IMR-90 (cell line): Measurements from ENCODE around the gene RNF40. TPM values are rescaled to one million over a fixed set of nuclear protein-coding genes. Genes with fewer than 3 reads are reported as not detected.

Source experiments
- ATAC-seq: fragments of 200-7000 bp; cut with Tn5 transposase; 2 replicates; pipeline ENCODE4 v1.9.1; 2020; ENCODE audit warnings: low read depth, mild to moderate bottlenecking, moderate library complexity
- BruUV-seq: library from RNA; stranded (reverse); fragments of 400-500 nt; replicated peaks from 2 replicates; lab custom pipeline; 2021; lab: Mats Ljungman, UMichigan
- CTCF ChIA-PET: fragments of 300-600 bp; formaldehyde crosslinking; extraction: SDS; loops from one replicate; lab custom pipeline; 2021; ENCODE audit warnings: antibody characterized with exemption; lab: Yijun Ruan, JAX
- POLR2A ChIA-PET: fragments of 300-600 bp; sonication (Branson Sonifier 250); formaldehyde crosslinking; loops from one replicate; lab custom pipeline; 2022; ENCODE audit warnings: antibody characterized with exemption; ENCODE audit not compliant: unreplicated experiment; lab: Charles Lee
- DNase-seq: peaks from one replicate; pipeline ENCODE4 v3.0.0; 2013
- H2AFZ ChIP-seq: replicated peaks from 2 replicates; pipeline ENCODE3; 2013; ENCODE audit warnings: low read length, mild to moderate bottlenecking; ENCODE audit not compliant: poor library complexity
- H2AK5ac ChIP-seq: 2 replicates; pipeline ENCODE4 v1.6.1; 2013; ENCODE audit warnings: low read depth, low read length, inconsistent platforms
- H2AK9ac ChIP-seq: replicated peaks from 2 replicates; pipeline ENCODE3; 2013; ENCODE audit warnings: mild to moderate bottlenecking, low read depth, low read length, moderate library complexity; ENCODE audit not compliant: poor library complexity
- H2BK120ac ChIP-seq: 2 replicates; pipeline ENCODE4 v1.6.1; 2013; ENCODE audit warnings: low read depth, low read length, inconsistent platforms
- H2BK15ac ChIP-seq: 3 replicates; pipeline ENCODE4 v1.6.1; 2013; ENCODE audit warnings: low read depth, low read length, inconsistent platforms
- H2BK20ac ChIP-seq: 2 replicates; pipeline ENCODE4 v1.6.1; 2013; ENCODE audit warnings: low read depth, mild to moderate bottlenecking, inconsistent platforms, low read length, moderate library complexity
- H2BK5ac ChIP-seq: 2 replicates; pipeline ENCODE4 v1.6.1; 2013; ENCODE audit warnings: mild to moderate bottlenecking, low read depth, low read length, inconsistent platforms; ENCODE audit not compliant: poor library complexity, severe bottlenecking
- H3K14ac ChIP-seq: replicated peaks from 2 replicates; pipeline ENCODE4 v1.6.1; 2013; ENCODE audit warnings: low read depth, low read length, inconsistent platforms
- H3K18ac ChIP-seq: 2 replicates; pipeline ENCODE4 v1.6.1; 2013; ENCODE audit warnings: low read depth, low read length, control low read depth
- H3K23ac ChIP-seq: 2 replicates; pipeline ENCODE4 v1.6.1; 2013; ENCODE audit warnings: low read depth, low read length, inconsistent platforms
- H3K27ac ChIP-seq: 2 replicates; pipeline ENCODE4 v1.5.1; 2013; ENCODE audit warnings: mild to moderate bottlenecking, control low read depth, low read length; ENCODE audit not compliant: insufficient read depth
- H3K27me3 ChIP-seq: 2 replicates; pipeline ENCODE4 v1.6.1; 2013; ENCODE audit warnings: low read length; ENCODE audit not compliant: control insufficient read depth, insufficient read depth
- H3K36me3 ChIP-seq: 2 replicates; pipeline ENCODE4 v1.6.1; 2013; ENCODE audit warnings: low read length, mixed read lengths; ENCODE audit not compliant: control insufficient read depth, insufficient read depth
- H3K4ac ChIP-seq: 2 replicates; pipeline ENCODE4 v1.6.1; 2013; ENCODE audit warnings: low read depth, low read length, inconsistent platforms
- H3K4me1 ChIP-seq: 2 replicates; pipeline ENCODE4 v1.6.1; 2013; ENCODE audit warnings: low read length, mixed read lengths; ENCODE audit not compliant: control insufficient read depth, insufficient read depth
- H3K4me2 ChIP-seq: 2 replicates; pipeline ENCODE4 v1.6.1; 2013; ENCODE audit warnings: low read depth, mild to moderate bottlenecking, control low read depth, low read length, moderate library complexity
- H3K4me3 ChIP-seq: 2 replicates; pipeline ENCODE4 v1.5.1; 2013; ENCODE audit warnings: low read depth, mild to moderate bottlenecking, control low read depth, low read length, moderate library complexity; ENCODE audit not compliant: insufficient read depth
- H3K56ac ChIP-seq: 2 replicates; pipeline ENCODE4 v1.6.1; 2013; ENCODE audit warnings: low read length, inconsistent platforms; ENCODE audit not compliant: insufficient read depth; ENCODE audit errors: extremely low read depth
- H3K79me1 ChIP-seq, 2 experiments: 2 replicates each; pipeline ENCODE4 v1.6.1; 2013; ENCODE audit warnings: low read length in 2 of 2, inconsistent platforms in 1 of 2, low read depth in 1 of 2
- H3K9ac ChIP-seq: 2 replicates; pipeline ENCODE4 v1.6.1; 2013; ENCODE audit warnings: low read depth, low read length, control low read depth
- H3K9me1 ChIP-seq: 2 replicates; pipeline ENCODE4 v1.6.1; 2013; ENCODE audit warnings: low read length, inconsistent platforms; ENCODE audit not compliant: insufficient read depth
- H3K9me3 ChIP-seq: 2 replicates; pipeline ENCODE4 v1.6.1; 2013; ENCODE audit warnings: low read length; ENCODE audit not compliant: control insufficient read depth, insufficient read depth
- H4K20me1 ChIP-seq: 2 replicates; pipeline ENCODE4 v1.6.1; 2013; ENCODE audit warnings: low read length, inconsistent platforms; ENCODE audit not compliant: insufficient read depth
- H4K5ac ChIP-seq: 2 replicates; pipeline ENCODE4 v1.6.1; 2013; ENCODE audit warnings: mild to moderate bottlenecking, low read depth, low read length, control low read depth
- H4K8ac ChIP-seq, 2 experiments: 2 replicates each; pipeline ENCODE4 v1.6.1; 2013; ENCODE audit warnings: low read depth in 2 of 2, low read length in 2 of 2, control low read depth in 1 of 2, inconsistent platforms in 1 of 2
- H4K91ac ChIP-seq: 2 replicates; pipeline ENCODE4 v1.6.1; 2013; ENCODE audit warnings: low read depth, low read length, inconsistent platforms; ENCODE audit not compliant: insufficient read depth
- BHLHE40 ChIP-seq: fragments of 150-350 bp; IDR thresholded peaks from 2 replicates; pipeline ENCODE4 v1.6.1; 2016; ENCODE audit warnings: mild to moderate bottlenecking, low read depth, low read length
- RCOR1 ChIP-seq: IDR thresholded peaks from 2 replicates; pipeline ENCODE4 v1.6.1; 2012; ENCODE audit warnings: mild to moderate bottlenecking, low read length, improper control_type of control experiment; ENCODE audit not compliant: insufficient replicate concordance
- WGBS, 2 experiments: methylation state at CpG; one replicate each; pipeline versions ENCODE4 v1.1.5 to v1.1.7; 2013; ENCODE audit warnings: missing lambda C conversion rate in 2 of 2; ENCODE audit not compliant: insufficient read length in 1 of 2; ENCODE audit errors: extremely low coverage in 2 of 2; 5-methylcytosine and 5-hydroxymethylcytosine counted together
- dilution Hi-C: fragments of 300-500 bp; cut with HindIII; formaldehyde crosslinking; loops from one replicate; pipeline ENCODE4 v1.14.3; 2018; ENCODE audit warnings: low sequenced_read_pairs; ENCODE audit not compliant: unreplicated experiment
- in situ Hi-C: fragments of 300-500 bp; cut with MboI; formaldehyde crosslinking; loops from 3 replicates; pipeline ENCODE4 v1.14.3; 2019; ENCODE audit warnings: low sequenced_read_pairs, inconsistent platforms, mixed read lengths
- intact Hi-C: fragments of 100-400 bp; cut with micrococcal nuclease; formaldehyde crosslinking; loops from 2 replicates; pipeline ENCODE4 v1.10.0; 2022
- polyA plus RNA-seq, 3 experiments: library from polyadenylated mRNA; depleted of rRNA; stranded (reverse); fragments of >200 nt; gene quantifications; 2 replicates each; pipeline ENCODE4 v1.2.3, GENCODE V29; 2012; ENCODE audit warnings: low replicate concordance in 1 of 3
- total RNA-seq: library from RNA; depleted of rRNA; stranded (reverse); fragments of >200 nt; gene quantifications from 2 replicates; pipeline ENCODE4 v1.2.3, GENCODE V29; 2012

Gene RNF40
- total and polyA plus RNA-seq, 2 of the 4 experiments (the other 2 are of a cell fraction), result 46.7 to 72.4 TPM

DNA sequence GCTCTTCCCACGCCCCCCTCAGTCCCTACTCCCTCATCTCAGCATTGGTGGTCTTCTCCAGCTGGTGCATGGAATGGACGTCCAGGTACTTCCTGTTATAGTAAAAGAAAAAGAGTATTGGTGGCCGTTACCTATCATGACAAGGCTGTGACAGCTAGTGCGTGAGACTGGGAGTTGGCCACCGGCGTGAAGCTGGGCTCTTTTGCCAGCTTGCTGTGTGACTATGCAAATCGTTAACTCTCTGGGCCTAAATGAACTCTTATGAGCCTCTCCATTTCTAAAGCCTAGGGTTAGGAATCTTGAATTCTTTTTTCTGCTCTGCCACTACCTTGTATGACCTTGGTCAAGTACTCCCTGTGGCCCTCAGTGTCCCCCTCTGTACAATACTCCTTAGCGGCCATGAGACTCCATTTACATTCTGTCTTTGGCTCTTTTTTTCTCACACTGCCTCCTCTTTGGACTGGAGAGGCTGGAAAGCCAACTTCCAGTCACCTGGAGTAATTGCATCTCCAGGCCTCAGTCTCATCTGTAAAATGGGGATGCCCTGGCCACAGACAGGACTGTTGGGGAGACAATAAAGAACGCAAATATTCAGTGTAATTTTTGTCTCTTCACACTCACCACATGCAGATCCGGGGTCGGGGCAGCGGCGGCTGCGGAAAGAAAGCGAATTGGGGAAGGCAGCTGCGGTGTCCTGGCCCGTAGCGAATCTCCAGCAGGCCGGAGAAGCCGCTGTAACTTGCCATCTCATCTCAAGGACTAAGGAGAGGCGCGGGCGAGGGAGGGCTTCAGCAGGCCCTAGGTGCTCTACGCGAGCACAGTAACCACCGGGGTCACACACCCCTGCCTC, 1.3 kb upstream of the RNF40 start:
- no peak for DNase-seq
- 90% methylated on average over 2 of the region's 26 CpGs; no CpG with 5 or more reads in 1 of the 2 experiments for WGBS, 2 experiments
- peak; percentile 1; the same call in 1 of the 2 replicates for ATAC-seq
- H3K36me3 ChIP-seq, result peaks cover 37% of the 10 kb centered on the region
- no peak overlapping the region for H2BK20ac ChIP-seq
- no peaks in the 10 kb centered on the region for H3K27me3 ChIP-seq
- no peak overlapping the region for H2AK5ac ChIP-seq
- peak overlapping the region; percentile 77 for H3K4me3 ChIP-seq
- H2BK15ac ChIP-seq, result no peak overlapping the region
- intact Hi-C loops (loop anchor here (5.0 kb wide), 1 partner anchor 161 kb away; the partner anchor contains the start of gene FBXL19), in situ Hi-C loops (no loop called here), dilution Hi-C loops (no loop called here)
- H3K56ac ChIP-seq, result no peak overlapping the region; the same call in 1 of the 2 replicates
- H3K23ac ChIP-seq, result peak overlapping the region; percentile 63; the same call in 1 of the 2 replicates
- H3K4me1 ChIP-seq, result peaks cover 12% of the 10 kb centered on the region
- TF ChIP-seq BHLHE40, result no peak
- TF ChIP-seq RCOR1, result peak; percentile 9
- peak overlapping the region; percentile 100 for H2AFZ ChIP-seq
- no peak overlapping the region for H4K5ac ChIP-seq
- H3K18ac ChIP-seq, result no peak overlapping the region
- no TSS peak for BruUV-seq
- peak overlapping the region; percentile 11 for H3K9ac ChIP-seq
- peak overlapping the region; percentile 92 for H3K4me2 ChIP-seq
- no peak overlapping the region for H3K14ac ChIP-seq
- H2AK9ac ChIP-seq, result peak overlapping the region; percentile 87
- no peak overlapping the region for H4K91ac ChIP-seq
- ChIA-PET POLR2A (no interaction called here), CTCF (no interaction called here)
- H3K9me3 ChIP-seq, result no peaks in the 10 kb centered on the region
- no peak overlapping the region for H3K4ac ChIP-seq
- no peak overlapping the region for H2BK120ac ChIP-seq
- peak overlapping the region; percentile 31; the same call in 1 of the 2 replicates for H3K27ac ChIP-seq
- peaks cover 17% of the 10 kb centered on the region for H4K20me1 ChIP-seq
- 0 out of 2 replicates have a peak, but pooled peaks cover 4% of the 10 kb centered on the region for H3K9me1 ChIP-seq
- H2BK5ac ChIP-seq, result no peak overlapping the region
- peaks cover 20 to 52% of the 10 kb centered on the region in 2 experiments for H3K79me1 ChIP-seq
- no peak overlapping the region for H4K8ac ChIP-seq
